Medulla oblongata (tissue), 1 donor: ENCODE data around the gene SNCG.
"Not testable (repeated sequence)": the region's sequence is repeated elsewhere in the genome, so short reads cannot be mapped to it uniquely, and the experiment has no call there.

Experiments
- DNase-seq: peaks from one replicate; pipeline ENCODE4 v3.0.0-alpha.2; 2015; ENCODE audit errors: extremely low spot score

Gene SNCG

DNA sequence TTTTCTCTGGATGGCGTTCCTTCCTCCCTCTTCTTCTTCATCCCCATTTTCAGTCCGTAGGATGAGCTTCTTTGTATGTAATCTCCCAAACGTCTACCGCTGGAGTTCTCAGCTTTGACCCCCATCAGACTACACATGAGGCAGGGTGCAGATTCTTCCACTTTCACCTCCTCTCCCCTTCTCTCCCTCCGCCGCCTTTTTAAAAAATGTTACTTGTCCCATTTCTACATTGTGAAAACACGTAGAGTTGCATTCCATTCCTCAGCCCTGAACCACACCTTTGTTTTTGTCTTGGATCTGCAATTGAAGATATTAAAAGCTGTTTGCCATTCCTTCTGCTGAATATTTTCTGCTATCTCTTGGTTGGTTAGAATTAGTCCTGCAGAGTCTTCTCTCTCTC lies 16.1 kb downstream of the SNCG start:
- DNase-seq: no peak

DNA sequence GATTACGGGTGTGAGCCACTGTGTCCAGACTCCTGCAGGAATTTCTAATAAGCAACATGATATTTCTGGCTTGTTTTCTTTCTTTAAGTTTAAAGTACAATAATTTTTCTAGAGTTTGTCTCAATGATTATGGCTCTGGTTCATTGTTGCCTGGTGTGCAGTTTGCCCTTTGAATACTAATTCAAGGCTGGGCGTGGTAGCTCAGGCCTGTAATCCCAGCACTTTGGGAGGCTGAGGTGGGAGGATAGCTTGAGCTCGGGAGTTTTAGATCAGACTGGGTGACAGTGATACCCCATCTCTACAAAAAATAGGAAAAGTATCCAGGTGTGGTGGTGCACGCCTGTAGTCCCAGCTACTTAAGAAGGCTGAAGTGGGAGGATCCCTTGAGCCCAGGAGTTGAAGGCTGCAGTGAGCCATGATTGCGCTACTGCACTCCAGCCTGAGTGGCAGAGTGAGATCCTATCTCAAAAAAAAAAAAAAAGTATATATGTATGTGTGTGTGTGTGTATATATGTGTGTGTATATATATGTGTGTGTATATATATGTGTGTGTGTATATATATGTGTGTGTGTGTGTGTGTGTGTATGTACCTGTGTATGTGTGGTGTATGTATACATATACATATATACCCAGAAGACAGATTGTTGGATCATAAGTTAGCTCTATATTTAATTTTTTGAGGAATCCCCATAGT lies 18.1 kb downstream of the SNCG start:
- no peak for DNase-seq

DNA sequence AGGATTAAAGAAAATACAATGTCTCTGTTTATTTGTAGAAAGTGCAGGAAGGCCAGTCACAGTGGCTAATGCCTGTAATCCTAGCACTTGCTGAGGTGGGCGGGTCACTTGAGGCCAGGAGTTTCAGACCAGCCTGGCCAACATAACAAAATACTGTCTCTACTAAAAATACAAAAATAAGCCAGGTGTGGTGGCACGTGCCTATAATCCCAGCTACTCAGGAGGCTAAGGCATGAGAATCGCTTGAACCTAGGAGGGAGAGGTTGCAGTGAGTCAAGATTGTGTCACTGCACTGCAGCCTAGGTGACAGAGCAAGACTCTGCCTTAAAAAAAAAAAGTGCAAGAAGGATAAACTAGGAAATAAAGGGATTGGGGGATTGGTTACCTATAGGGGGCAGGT lies 20.1 kb downstream of the SNCG start:
- not testable (repeated sequence) for DNase-seq

DNA sequence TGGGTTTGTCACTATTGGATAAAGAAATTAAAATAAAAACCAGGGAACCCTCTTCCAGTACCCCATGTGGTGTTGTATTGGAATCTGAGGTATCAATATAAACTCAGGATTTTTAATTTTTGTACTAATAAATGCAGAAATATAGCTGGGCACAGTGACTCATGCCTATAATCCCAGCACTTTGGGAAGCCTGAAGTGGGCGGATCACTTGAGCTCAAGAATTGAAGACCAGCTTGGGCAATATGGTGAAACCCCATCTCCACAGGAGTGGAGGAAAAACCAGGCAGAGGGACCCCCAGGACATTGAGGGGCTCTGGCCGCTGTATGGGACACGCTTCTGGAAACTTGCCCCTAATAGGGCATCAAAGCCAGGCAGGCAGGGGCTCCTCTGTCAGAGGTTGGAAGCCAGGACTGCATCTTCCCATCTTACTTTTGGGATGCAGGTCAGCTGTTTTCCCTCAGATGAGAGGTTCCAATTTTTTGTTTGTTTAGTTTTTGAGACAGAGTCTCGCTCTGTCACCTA lies 21.0 kb downstream of the SNCG start:
- no peak for DNase-seq

DNA sequence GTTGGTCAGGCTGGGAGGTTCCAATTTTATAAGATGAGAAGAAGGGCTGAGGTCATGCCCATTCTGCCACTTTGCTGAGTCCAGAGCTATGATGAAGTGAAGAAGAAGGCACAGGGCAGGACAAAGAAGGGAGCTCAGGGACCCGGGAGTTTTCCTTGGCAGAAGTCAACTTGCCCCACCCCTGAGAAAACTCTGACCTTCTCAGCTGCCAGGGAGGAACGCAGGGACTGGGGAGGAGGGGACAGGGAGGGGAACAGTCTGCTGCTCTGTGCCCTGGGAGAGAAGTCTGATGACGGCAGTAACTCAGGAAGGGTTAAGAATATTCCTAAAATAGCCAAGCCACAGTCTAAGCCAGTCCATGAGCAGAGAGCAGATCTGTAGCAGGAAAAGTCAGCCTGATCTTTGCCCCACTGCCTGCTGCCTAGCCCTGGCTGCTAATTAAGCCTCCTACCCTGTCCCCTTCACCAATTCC lies 21.6 kb downstream of the SNCG start:
- no peak for DNase-seq

DNA sequence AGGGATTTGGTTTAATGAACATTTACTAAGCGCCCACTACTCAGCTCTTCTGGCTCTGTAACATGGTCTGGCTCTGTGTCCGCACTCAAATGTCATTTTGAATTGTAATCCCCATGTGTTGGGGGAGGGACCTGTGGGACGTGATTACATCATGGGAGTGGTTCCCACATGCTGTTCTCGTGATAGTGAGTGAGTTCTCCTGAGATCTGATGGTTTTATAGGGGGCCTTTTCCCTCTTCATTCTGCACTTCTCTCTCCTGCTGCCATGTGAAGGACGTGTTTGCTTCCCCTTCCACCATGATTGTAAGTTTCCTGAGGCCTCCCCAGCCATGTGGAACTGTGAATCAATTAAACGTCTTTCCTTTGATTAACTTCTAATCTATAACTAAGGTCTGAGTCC lies 22.6 kb downstream of the SNCG start:
- DNase-seq: not testable (repeated sequence)

DNA sequence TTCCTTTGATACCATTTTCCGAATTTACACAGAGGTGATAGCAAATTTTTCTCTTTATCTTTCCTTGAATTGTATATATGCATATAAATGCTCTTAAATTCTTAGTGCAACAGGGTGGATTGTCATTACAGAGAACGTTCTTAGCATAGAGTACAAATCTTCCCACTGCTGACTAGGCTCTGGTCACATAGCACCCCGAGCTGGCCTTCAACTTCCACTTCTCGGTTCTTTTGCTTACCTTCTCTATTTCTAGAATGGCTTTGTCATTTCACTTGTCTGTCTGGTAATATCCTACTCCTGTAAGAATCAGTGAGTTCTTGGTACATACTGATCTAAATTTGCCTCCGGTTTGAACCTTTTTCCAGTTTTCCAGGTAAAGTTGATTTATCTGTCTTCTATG lies 23.3 kb downstream of the SNCG start:
- DNase-seq: no peak

DNA sequence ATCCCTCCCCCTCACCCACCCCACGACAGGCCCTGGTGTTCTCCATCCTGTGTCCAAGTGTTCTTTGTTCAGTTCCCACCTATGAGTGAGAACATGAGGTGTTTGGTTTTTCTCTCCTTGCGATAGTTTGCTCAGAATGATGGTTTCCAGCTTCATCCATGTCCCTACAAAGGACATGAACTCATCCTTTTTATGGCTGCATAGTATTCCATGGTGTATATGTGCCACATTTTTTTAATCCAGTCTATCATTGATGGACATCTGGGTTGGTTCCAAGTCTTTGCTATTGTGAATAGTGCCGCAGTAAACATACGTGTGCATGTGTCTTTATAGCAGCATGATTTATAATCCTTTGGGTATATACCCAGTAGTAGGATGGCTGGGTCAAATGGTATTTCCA lies 26.1 kb downstream of the SNCG start:
- DNase-seq: not testable (repeated sequence)

DNA sequence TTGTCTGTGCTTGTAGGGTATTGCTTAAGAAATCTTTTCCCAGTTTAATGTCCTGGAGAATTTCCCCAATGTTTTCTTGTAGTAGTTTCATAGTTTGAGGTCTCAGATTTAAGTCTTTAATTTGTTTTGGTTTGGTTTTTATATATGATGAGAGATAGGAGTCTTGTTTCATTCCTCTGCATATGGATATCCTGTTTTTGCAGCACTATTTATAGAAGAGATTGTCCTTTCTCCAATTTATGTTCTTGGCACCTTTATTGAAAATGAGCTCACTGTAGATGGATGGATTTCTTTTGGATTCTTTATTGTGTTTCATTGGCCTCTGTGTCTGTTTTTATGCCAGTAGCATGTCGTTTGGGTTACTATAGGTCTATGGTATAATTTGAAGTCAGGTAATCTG lies 30.1 kb downstream of the SNCG start:
- DNase-seq: no peak

DNA sequence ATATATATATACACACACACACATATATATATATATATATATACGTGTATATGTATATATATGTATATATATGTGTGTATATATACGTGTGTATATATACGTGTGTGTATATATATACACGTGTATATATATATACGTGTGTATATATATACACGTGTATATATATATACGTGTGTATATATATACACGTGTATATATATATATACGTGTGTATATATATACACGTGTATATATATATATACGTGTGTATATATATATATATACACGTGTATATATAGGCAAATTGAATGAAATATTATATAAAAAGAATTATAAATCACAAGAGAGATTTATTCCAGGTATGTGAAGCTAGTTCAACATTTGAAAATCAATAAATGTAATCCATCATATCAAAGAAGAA lies 33.0 kb downstream of the SNCG start:
- not testable (repeated sequence) for DNase-seq

DNA sequence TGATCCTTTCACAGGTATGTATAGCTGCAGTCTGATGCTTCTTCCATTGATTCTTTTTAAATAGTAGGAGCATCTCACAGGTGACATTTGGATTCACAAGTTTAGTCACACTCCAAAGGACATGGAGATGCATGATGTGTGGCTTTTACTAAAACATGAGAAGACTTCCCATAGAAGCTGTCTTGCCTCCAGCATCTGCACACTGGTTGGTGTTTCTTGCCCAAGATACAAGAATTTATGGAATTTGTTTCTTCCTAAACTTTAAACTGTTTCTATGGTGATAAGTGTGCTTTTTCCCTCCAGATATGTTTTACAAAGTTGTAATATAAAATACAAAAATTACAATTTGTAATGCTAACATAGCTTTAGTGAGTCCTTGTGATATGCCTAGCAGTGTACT lies 34.1 kb downstream of the SNCG start:
- no peak for DNase-seq

DNA sequence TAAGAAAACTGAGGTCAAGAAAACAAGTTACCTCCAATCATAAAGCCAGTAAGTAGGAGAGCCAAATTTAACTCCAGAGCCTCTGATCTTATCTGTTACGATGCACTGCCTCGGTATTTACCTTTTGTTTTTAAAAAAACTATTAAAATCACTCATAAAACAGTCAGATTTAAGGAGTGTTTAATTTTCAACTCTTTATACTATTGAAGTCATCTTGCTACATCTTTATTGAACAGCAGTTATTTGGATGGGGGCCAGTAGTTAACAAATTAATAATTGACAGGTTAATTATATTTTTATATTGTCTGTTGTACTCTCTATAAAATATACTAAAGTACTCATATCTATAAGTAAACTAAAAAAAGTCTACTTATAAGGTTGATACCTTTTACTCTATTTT lies 34.5 kb downstream of the SNCG start:
- no peak for DNase-seq

DNA sequence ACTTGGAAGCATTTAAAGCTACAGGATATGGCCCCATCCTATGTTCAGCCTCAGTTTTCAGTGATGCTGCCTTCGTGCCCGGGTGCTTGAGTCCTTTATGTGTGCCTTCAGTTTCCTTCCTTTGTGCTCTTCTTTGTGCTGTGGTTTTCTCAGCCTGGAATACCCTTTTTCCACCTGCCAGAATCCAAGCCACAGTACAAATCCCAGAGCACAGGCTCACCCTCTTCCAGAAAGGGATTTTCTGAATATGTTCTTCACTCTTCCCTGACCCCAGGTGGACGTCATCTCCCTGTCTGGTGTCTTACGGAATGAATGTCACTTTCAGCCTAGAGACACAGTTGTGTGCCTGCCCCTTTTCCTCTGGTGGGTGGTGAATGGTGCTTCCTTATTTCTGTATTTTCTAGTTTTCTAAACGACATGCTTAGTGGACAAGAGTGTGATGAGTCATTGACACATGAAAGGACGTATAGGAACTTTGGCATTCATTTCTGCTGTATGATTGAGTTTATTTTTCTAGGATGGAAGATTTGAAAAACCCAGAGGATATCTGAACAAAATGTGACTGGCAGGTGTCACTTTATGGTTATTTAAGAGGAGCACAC lies 41.5 kb downstream of the SNCG start:
- not testable (repeated sequence) for DNase-seq

DNA sequence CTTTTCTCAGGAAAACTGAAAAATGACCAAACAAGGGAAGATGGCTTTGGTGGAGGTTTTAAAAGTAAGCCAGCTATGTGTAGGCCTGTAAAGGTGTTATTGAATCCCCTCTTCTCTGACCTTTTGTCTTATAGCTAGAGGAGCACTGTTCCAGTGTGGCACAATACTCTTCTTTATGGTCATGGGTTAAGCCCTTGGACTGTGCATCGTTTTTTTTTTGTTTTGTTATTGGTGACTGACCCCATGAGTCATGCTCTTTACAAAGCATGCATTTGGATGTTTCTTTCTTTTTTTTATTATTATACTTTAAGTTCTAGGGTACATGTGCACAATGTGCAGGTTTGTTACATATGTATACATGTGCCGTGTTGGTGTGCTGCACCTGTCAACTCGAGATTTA lies 42.1 kb downstream of the SNCG start:
- DNase-seq: no peak

DNA sequence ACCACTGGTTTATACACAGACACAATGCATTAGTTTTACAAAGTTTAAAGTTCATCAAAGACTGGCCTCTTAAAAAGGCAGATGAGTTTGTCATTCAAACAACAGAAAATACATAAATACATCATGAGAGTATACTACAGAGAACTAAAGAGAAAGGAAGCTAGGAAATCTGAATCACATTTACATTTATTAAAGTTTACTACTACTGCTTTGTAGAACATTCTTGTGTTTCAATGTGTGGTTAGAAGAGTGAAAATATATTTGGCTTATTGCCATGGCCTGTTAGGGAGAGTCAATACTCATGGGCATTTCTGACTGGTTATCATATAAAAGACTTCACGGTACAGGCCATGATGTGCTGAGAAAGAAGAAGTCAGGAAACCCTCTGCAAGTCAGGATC lies 48.7 kb downstream of the SNCG start:
- DNase-seq: not testable (repeated sequence)

DNA sequence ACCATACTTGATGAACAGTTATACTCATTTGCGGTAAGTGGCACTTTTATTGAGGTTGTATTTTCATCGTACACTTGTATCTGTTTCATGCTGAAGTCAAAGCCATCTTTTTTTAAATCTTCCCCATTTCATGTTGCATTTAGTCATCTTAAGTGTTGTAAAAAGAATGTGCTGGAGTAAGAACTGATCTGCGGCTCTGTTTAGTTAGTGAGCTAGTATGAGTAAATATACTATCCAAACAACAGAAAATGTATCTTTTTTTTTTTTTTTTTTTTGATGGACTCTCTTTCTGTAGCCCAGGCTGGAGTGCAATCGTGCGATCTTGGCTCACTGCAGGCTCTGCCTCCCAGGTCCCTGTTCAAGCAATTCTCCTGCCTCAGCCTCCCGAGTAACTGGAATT lies 49.3 kb downstream of the SNCG start:
- DNase-seq: not testable (repeated sequence)

DNA sequence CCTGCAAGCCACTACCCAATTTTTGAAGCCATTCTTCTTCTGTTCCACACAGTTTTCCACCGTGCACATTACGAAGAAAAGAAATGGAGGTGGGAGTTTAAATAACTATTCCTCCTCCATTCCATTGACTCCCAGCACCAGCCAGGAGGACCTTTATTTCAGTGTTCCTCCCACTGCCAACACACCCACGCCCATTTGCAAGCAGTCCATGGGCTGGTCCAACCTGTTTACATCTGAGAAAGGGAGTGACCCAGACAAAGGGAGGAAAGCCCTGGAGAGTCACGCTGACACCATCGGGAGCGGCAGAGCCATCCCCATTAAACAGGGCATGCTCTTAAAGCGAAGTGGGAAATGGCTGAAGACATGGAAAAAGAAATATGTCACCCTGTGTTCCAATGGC lies 49.9 kb downstream of the SNCG start:
- not testable (repeated sequence) for DNase-seq

DNA sequence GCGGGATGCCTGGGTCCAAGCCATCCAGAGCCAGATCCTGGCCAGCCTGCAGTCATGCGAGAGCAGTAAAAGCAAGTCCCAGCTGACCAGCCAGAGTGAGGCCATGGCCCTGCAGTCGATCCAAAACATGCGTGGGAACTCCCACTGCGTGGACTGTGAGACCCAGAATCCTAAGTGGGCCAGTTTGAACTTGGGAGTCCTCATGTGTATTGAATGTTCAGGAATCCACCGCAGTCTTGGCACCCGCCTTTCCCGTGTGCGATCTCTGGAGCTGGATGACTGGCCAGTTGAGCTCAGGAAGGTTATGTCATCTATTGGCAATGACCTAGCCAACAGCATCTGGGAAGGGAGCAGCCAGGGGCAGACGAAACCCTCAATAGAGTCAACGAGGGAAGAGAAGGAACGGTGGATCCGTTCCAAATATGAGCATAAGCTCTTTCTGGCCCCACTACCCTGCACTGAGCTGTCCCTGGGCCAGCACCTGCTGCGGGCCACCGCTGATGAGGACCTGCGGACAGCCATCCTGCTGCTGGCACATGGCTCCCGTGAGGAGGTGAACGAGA lies 50.8 kb downstream of the SNCG start:
- DNase-seq: not testable (repeated sequence)
